H1 (cell line): Measurements from ENCODE around the gene SAMD4A. TPM values are rescaled to one million over a fixed set of nuclear protein-coding genes. Genes with fewer than 3 reads are reported as not detected.

ENCODE experiments used
- CTCF ChIA-PET: fragments of 300-600 bp; sonication (Branson Sonifier 250); formaldehyde crosslinking; loops from one replicate; lab custom pipeline; 2021; ENCODE audit not compliant: partially characterized antibody; lab: Charles Lee
- POLR2A ChIA-PET: fragments of 300-600 bp; sonication (Branson Sonifier 250); formaldehyde crosslinking; loops from one replicate; lab custom pipeline; 2021; ENCODE audit warnings: inconsistent platforms; ENCODE audit not compliant: partially characterized antibody; lab: Charles Lee
- DNase-seq, 2 experiments: peaks; one replicate each; pipeline versions ENCODE4 v3.0.0 to v3.0.0-alpha.2; 2010 to 2022; ENCODE audit warnings: low spot score in 2 of 2, low read depth in 1 of 2, mixed read lengths in 1 of 2
- FAIRE-seq: peaks from 2 replicates; lab custom pipeline; 2011; peaks lifted over from hg19 to GRCh38; lab: Jason Lieb, UNC
- H2AFZ ChIP-seq: 2 replicates; pipeline ENCODE4 v1.8.1; 2012; ENCODE audit warnings: low read length, inconsistent platforms
- H2AK5ac ChIP-seq: 2 replicates; pipeline ENCODE4 v1.6.1; 2013; ENCODE audit warnings: low read depth, low read length
- H2BK120ac ChIP-seq: replicated peaks from 2 replicates; pipeline ENCODE3; 2013; ENCODE audit warnings: low read depth, low read length, inconsistent platforms
- H2BK12ac ChIP-seq: 2 replicates; pipeline ENCODE4 v1.6.1; 2013; ENCODE audit warnings: low read depth, low read length
- H2BK15ac ChIP-seq: 2 replicates; pipeline ENCODE4 v1.6.1; 2013; ENCODE audit warnings: low read length
- H2BK20ac ChIP-seq: 2 replicates; pipeline ENCODE4 v1.6.1; 2013; ENCODE audit warnings: low read length
- H2BK5ac ChIP-seq: 2 replicates; pipeline ENCODE4 v1.6.1; 2013; ENCODE audit warnings: low read depth, low read length
- H3K14ac ChIP-seq: 2 replicates; pipeline ENCODE4 v1.6.1; 2013; ENCODE audit warnings: inconsistent platforms; ENCODE audit not compliant: insufficient read length
- H3K18ac ChIP-seq: 2 replicates; pipeline ENCODE4 v1.6.1; 2013; ENCODE audit warnings: low read length; ENCODE audit errors: extremely low read depth
- H3K23ac ChIP-seq: 2 replicates; pipeline ENCODE4 v1.6.1; 2013; ENCODE audit warnings: inconsistent platforms; ENCODE audit not compliant: insufficient read length
- H3K23me2 ChIP-seq: 2 replicates; pipeline ENCODE4 v1.6.1; 2013; ENCODE audit warnings: low read depth, low read length
- H3K27ac ChIP-seq: 2 replicates; pipeline ENCODE4 v1.6.1; 2011; ENCODE audit warnings: low read depth, low read length, inconsistent platforms
- H3K27me3 ChIP-seq, 4 experiments: replicated peaks in 1 of 4; 1 replicate in 1 of 4; 2 replicates in 3 of 4; pipeline versions ENCODE4 v1.6.1 to v1.8.1; 2011 to 2013; ENCODE audit warnings: low read length in 3 of 4, mild to moderate bottlenecking in 3 of 4, inconsistent platforms in 2 of 4, mixed read lengths in 2 of 4, moderate library complexity in 1 of 4; ENCODE audit not compliant: control insufficient read depth in 3 of 4, insufficient read depth in 3 of 4; ENCODE audit errors: extremely low read depth in 1 of 4
- H3K36me3 ChIP-seq, 4 experiments: 2 replicates each; pipeline versions ENCODE4 v1.6.1 to v1.8.1; 2011 to 2013; ENCODE audit warnings: mild to moderate bottlenecking in 4 of 4, low read length in 3 of 4, moderate library complexity in 2 of 4, control low read depth in 1 of 4, inconsistent platforms in 1 of 4; ENCODE audit not compliant: insufficient read depth in 4 of 4, control insufficient read depth in 2 of 4
- H3K4ac ChIP-seq: replicated peaks from 2 replicates; pipeline ENCODE3; 2013; ENCODE audit warnings: low read length, low read depth, mixed read lengths, inconsistent platforms; ENCODE audit not compliant: insufficient read length
- H3K4me1 ChIP-seq, 4 experiments: replicated peaks in 1 of 4; 1 replicate in 1 of 4; 2 replicates in 3 of 4; pipeline versions ENCODE4 v1.6.1 to v1.8.1; 2011 to 2013; ENCODE audit warnings: low read length in 3 of 4, inconsistent platforms in 2 of 4, mixed read lengths in 1 of 4; ENCODE audit not compliant: insufficient read depth in 4 of 4, control insufficient read depth in 3 of 4
- H3K4me2 ChIP-seq, 2 experiments: 2 replicates each; pipeline versions ENCODE4 v1.6.1 to v1.8.1; 2011 to 2013; ENCODE audit warnings: low read depth in 2 of 2, low read length in 2 of 2, control low read depth in 1 of 2, inconsistent platforms in 1 of 2, mild to moderate bottlenecking in 1 of 2; ENCODE audit not compliant: insufficient read depth in 1 of 2
- H3K4me3 ChIP-seq, 4 experiments: fragments of 200-600, 300-600 bp in 1 of 4; sonication (generic), shearing (Covaris generic), sonication (Bioruptor Twin) in 1 of 4; 2 replicates each; pipeline versions ENCODE4 v1.5.1 to v1.8.1; 2011 to 2016; ENCODE audit warnings: low read length in 4 of 4, low read depth in 3 of 4, control low read depth in 2 of 4, inconsistent platforms in 2 of 4, mild to moderate bottlenecking in 2 of 4, mixed read lengths in 1 of 4, moderate library complexity in 1 of 4; ENCODE audit not compliant: insufficient read depth in 2 of 4; ENCODE audit errors: extremely low read depth in 1 of 4
- H3K56ac ChIP-seq: replicated peaks from 2 replicates; pipeline ENCODE3; 2013; ENCODE audit warnings: low read depth, mild to moderate bottlenecking, mixed read lengths, low read length, inconsistent platforms; ENCODE audit not compliant: insufficient read length
- H3K79me1 ChIP-seq: 2 replicates; pipeline ENCODE4 v1.6.1; 2013; ENCODE audit warnings: low read depth, low read length, control low read depth
- H3K79me2 ChIP-seq, 2 experiments: 2 replicates each; pipeline versions ENCODE4 v1.6.1 to v1.8.1; 2012 to 2013; ENCODE audit warnings: low read length in 2 of 2, mild to moderate bottlenecking in 2 of 2, inconsistent platforms in 1 of 2; ENCODE audit not compliant: insufficient read depth in 2 of 2, control insufficient read depth in 1 of 2
- H3K9ac ChIP-seq, 4 experiments: replicated peaks in 1 of 4; 1 replicate in 1 of 4; 2 replicates in 3 of 4; pipeline versions ENCODE4 v1.6.1 to v1.8.1; 2011 to 2013; ENCODE audit warnings: low read depth in 3 of 4, low read length in 3 of 4, control low read depth in 2 of 4, mild to moderate bottlenecking in 2 of 4, moderate library complexity in 2 of 4, inconsistent platforms in 1 of 4; ENCODE audit errors: extremely low read depth in 1 of 4
- H3K9me3 ChIP-seq, 2 experiments: 2 replicates each; pipeline versions ENCODE4 v1.6.1 to v1.8.1; 2012 to 2013; ENCODE audit warnings: mild to moderate bottlenecking in 2 of 2, moderate library complexity in 2 of 2, control low read depth in 1 of 2, inconsistent platforms in 1 of 2, low read depth in 1 of 2, low read length in 1 of 2, mixed read lengths in 1 of 2; ENCODE audit not compliant: insufficient read depth in 2 of 2
- H4K20me1 ChIP-seq, 2 experiments: replicated peaks in 1 of 2; 2 replicates each; pipeline versions ENCODE3 to v1.8.1; 2011 to 2013; ENCODE audit warnings: inconsistent platforms in 2 of 2, low read length in 2 of 2, mild to moderate bottlenecking in 1 of 2; ENCODE audit not compliant: insufficient read depth in 2 of 2, control insufficient read depth in 1 of 2
- H4K5ac ChIP-seq: 2 replicates; pipeline ENCODE4 v1.6.1; 2013; ENCODE audit warnings: low read length, low read depth, mixed read lengths, inconsistent platforms; ENCODE audit not compliant: insufficient read length
- H4K8ac ChIP-seq: 2 replicates; pipeline ENCODE4 v1.8.0; 2013; ENCODE audit warnings: mild to moderate bottlenecking, moderate library complexity, low read length, inconsistent platforms; ENCODE audit not compliant: insufficient read depth; ENCODE audit errors: extremely low read depth
- H4K91ac ChIP-seq: replicated peaks from 2 replicates; pipeline ENCODE3; 2013; ENCODE audit warnings: low read length, mixed read lengths, inconsistent platforms; ENCODE audit not compliant: insufficient read length
- ATF2 ChIP-seq: IDR thresholded peaks from 2 replicates; pipeline ENCODE4 v1.6.1; 2012; ENCODE audit warnings: low read length, inconsistent platforms
- BACH1 ChIP-seq: IDR thresholded peaks from 2 replicates; pipeline ENCODE4 v1.6.1; 2012; ENCODE audit warnings: low read length, improper control_type of control experiment
- CHD1 ChIP-seq: IDR thresholded peaks from 2 replicates; pipeline ENCODE4 v1.6.1; 2012; ENCODE audit warnings: low read depth, low read length, improper control_type of control experiment
- CREB1 ChIP-seq: IDR thresholded peaks from 2 replicates; pipeline ENCODE4 v1.6.1; 2012; ENCODE audit warnings: inconsistent platforms
- RXRA ChIP-seq: IDR thresholded peaks from 2 replicates; pipeline ENCODE4 v1.6.1; 2011; ENCODE audit warnings: low read depth, mild to moderate bottlenecking, low read length, moderate library complexity; ENCODE audit not compliant: insufficient read depth
- SP4 ChIP-seq: IDR thresholded peaks from 2 replicates; pipeline ENCODE4 v1.6.1; 2012; ENCODE audit warnings: low read length, inconsistent platforms
- WGBS, 2 experiments: shearing (Covaris generic) in 1 of 2; methylation state at CpG; one replicate each; pipeline versions ENCODE4 v1.1.6 to v1.1.7; 2013 to 2015; ENCODE audit warnings: low lambda C conversion rate in 2 of 2, mixed read lengths in 2 of 2, inconsistent platforms in 1 of 2, low coverage in 1 of 2, missing lambda C conversion rate in 1 of 2; ENCODE audit not compliant: insufficient replicate concordance in 2 of 2, insufficient coverage in 1 of 2, insufficient read length in 1 of 2; ENCODE audit errors: extremely low coverage in 1 of 2, missing lambda C conversion rate in 1 of 2; 5-methylcytosine and 5-hydroxymethylcytosine counted together
- polyA plus RNA-seq, 7 experiments: library from polyadenylated mRNA; depleted of rRNA in 3 of 7; stranded (reverse) in 5 of 7; unstranded in 2 of 7; fragments of >200 nt in 5 of 7; fragments of 200-250 nt in 2 of 7; gene quantifications; 1 replicate in 5 of 7; 2 replicates in 1 of 7; 4 replicates in 1 of 7; pipeline versions ENCODE4 v1.2.1 to v1.2.3, GENCODE V29; 2011 to 2013; ENCODE audit warnings: missing spikeins in 2 of 7, mixed read lengths in 2 of 7
- total RNA-seq: library from RNA; stranded (reverse); fragmentation: NEBNext Ultra II Directional; extraction: Animal tissue kit (Norgen Biotek cat#: 25700); gene quantifications from 2 replicates; pipeline ENCODE4 v1.2.1, GENCODE V29; 2021

The SAMD4A gene
- total and polyA plus RNA-seq, 2 of the 8 experiments (the other 6 are each of a cell fraction or from before 2014, with no cell fraction given), result 2.4 to 12.3 TPM

DNA sequence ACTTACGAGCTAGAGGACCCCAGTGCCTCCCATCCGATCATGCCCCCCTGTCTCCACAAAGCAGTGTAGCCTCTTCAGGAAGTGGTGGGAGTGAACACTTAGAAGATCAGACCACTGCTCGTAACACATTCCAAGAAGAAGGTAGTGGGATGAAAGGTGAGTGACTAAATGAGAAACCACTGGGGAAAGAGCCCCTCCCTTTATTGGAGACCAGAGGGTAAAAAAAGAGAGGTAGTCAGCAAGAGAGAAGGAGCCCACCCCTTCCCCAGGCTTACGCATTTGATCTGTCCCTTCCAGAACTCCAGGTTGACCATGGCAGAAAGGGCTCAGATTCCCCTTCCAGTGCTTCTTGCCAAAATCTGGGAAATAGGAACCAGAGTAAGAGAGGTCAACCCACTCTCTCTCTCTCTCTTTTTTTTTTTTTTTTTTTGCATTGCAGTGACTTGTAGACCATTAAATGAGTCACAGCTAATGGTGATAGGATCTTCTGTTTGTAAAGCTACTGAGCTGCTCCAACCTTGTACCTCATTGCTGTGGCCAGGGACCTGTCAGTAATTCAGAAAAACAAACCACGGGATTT is 170.3 kb downstream of the SAMD4A start:
- no peak overlapping the region for H4K8ac ChIP-seq
- H3K27ac ChIP-seq, result no peak overlapping the region
- 89% methylated on average over 5 of the region's 5 CpGs; no CpG with 5 or more reads in 1 of the 2 experiments for WGBS, 2 experiments
- no peaks in the 10 kb centered on the region for H3K23me2 ChIP-seq
- no peaks in the 10 kb centered on the region for H3K27me3 ChIP-seq
- H3K36me3 ChIP-seq, result no peaks in the 10 kb centered on the region
- POLR2A ChIA-PET, result interaction anchor here (0.6 kb wide), 1 partner anchor 43 kb away, joined by 3 read pairs; no protein-coding TSS in a partner anchor
- no peak overlapping the region for H2BK12ac ChIP-seq
- no peak overlapping the region for H2AFZ ChIP-seq
- H3K9ac ChIP-seq, result no peak overlapping the region
- no peak overlapping the region for H2BK120ac ChIP-seq
- H2BK20ac ChIP-seq, result no peak overlapping the region
- H3K4ac ChIP-seq, result no peak overlapping the region
- H2BK5ac ChIP-seq, result no peak overlapping the region
- H3K18ac ChIP-seq, result no peak overlapping the region
- no peaks in the 10 kb centered on the region for H3K4me1 ChIP-seq
- no peak overlapping the region for H3K14ac ChIP-seq
- no peak overlapping the region for H3K56ac ChIP-seq
- H2BK15ac ChIP-seq, result no peak overlapping the region
- no peak overlapping the region for H3K4me2 ChIP-seq
- no peaks in the 10 kb centered on the region; the same call in 1 of the 2 replicates for H3K79me1 ChIP-seq
- no peak overlapping the region for H2AK5ac ChIP-seq
- no peak overlapping the region for H3K4me3 ChIP-seq
- no peaks in the 10 kb centered on the region for H4K20me1 ChIP-seq
- DNase-seq (no peak), FAIRE-seq (no peak)
- no peak for TF ChIP-seq ATF2
- TF ChIP-seq RXRA, result no peak
- no peak for TF ChIP-seq CHD1
- no peak for TF ChIP-seq SP4
- no peak for TF ChIP-seq CREB1
- no peak for TF ChIP-seq BACH1
- no peaks in the 10 kb centered on the region for H3K9me3 ChIP-seq
- CTCF ChIA-PET, result interaction anchor here (0.7 to 1.1 kb wide), 2 partner anchors 132 to 171 kb away, joined by 3 read pairs; no protein-coding TSS in a partner anchor
- no peak overlapping the region for H4K91ac ChIP-seq
- no peak overlapping the region for H4K5ac ChIP-seq
- H3K23ac ChIP-seq, result no peak overlapping the region
- no peaks in the 10 kb centered on the region for H3K79me2 ChIP-seq
